Suppressor macrophage treated with lipopolysaccharide for 4 hours (primary cell): ENCODE results near the gene PTPRT.

ENCODE experiments used
- DNase-seq: peaks from one replicate; pipeline ENCODE4 v3.0.0-alpha.2; 2020

The PTPRT gene

DNA sequence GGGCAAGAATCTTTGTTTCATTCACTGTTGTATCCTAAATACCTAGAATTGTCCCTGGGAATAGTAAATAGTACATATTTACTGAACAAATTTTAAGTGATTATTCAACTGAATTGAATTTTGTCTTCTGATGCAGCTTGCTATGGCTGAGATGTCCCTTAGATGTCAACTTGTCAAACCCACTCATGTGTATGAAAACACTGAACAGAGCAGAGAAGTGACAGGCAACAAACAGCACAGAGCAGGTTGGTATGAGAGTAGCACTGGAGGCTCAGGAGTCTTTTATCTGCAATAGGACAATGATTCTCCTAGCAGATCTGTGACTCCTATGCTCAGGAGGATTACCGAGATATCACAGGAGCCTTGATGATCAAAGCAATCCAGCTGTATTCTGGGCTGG, 1031.4 kb downstream of the PTPRT start:
- DNase-seq, result no peak

DNA sequence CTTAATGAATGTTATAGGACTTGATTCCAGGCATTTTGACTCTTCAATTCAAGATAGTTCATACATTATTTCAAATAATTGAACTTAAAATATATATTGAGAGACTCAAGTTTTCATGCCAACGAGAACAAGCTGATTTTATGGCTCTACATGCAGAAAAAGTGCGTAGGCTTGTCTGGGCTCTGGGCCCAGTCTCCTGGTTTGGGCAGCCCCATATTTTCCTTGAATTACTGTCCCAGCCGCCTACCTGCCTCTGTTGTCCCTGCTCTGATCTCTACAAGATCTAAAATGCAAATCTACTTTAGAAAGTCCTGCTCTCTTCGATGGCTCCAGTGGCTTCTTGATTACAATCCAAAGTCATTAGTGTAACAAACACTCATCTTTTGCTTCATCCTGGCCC, 1034.1 kb downstream of the PTPRT start:
- DNase-seq, result no peak

DNA sequence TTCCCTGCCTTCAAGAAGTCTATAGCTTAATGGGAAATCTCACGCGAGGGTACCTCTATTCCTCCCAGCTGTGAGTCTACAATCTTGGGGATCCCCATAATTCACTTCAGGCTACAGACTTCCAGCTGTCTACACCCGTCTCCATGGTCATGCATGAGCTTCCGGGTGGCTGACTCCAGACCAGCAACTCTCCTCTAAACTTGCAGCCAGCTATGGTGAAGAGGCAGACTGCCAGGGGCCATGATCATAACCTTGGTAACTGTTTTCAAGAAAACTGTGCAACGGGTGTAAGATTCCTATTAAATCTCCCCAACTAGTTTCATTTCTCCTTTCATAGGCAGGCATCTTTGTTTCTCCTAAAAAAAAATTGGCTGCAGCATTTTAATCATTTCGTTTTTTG, 1037.1 kb downstream of the PTPRT start:
- DNase-seq, result no peak

DNA sequence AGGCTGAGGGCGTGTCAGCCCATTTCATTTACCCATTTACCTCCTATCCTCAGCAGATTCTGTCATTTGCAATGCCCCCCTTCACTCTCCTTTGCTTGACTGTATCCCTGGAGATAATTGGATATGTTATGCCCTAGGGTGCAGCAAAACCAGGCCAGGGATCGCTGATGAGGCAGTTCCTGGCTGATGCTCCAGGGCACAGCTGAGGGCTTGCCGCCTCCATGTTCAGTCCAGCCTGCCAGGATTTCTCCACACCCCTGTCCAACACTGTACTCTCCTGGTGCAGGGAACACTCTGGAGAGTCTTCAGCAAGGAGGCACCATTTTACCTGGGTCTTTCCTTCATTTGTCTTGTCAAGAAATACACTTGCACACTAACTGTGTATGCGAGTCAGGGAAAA, 1039.5 kb downstream of the PTPRT start:
- DNase-seq, result no peak

DNA sequence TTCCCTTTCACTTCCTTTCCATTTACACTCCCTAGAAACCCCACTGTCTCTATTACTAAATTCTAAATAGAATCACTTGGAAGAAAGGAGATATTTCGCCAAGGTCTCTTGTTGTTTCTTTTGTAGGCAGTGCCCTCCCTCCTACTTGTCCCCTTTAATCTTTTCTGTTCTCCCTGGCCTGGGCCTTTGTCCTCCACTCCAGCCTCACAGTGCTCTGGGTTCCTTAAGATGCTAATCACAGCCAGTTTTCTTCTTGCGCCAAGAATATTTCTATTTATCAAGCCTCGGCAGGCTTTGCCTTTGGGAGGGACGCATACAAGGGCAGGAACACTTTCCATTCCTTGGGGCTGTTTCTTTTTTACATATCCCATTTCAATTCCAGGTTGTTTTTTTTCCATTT, 1051.0 kb downstream of the PTPRT start:
- no peak for DNase-seq

DNA sequence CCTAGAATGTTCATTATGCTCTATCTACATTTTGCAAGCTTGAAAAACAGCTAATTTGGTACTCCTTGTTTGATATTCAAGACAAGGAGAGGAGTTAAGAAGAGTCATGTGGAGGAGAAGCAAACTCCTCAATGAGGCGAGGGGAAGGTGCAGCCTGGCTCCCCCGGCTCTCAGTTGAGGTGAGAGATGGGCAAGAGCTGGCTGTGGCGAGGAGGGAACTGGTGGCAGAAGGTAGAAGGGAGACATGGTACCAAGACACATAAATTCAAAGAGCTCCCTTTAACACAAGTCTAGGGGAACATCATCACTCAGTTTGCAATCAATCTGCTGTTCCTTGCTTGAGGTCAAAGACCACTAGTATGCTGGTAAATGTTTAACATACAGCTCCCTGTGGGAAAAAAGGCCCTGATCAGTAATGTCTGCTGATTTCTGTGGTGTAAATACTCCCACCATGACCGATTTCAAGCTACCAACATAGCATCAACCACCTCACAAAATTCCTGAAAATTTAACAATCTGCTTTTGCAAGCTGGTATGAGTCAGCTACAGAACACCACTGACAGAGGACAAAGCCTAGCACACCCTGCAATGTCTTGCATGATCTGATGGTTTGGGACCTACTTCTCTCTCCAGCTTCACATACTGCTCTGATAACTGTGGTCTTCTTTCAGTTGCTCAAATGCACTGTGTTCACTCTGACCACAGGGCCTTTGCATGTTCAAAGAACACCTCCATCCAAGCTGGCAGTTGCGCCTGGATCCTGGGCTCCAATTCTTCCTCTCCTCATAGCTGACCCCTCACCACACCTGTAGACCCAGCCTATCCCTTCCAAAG, 1055.2 kb downstream of the PTPRT start:
- DNase-seq, result no peak

DNA sequence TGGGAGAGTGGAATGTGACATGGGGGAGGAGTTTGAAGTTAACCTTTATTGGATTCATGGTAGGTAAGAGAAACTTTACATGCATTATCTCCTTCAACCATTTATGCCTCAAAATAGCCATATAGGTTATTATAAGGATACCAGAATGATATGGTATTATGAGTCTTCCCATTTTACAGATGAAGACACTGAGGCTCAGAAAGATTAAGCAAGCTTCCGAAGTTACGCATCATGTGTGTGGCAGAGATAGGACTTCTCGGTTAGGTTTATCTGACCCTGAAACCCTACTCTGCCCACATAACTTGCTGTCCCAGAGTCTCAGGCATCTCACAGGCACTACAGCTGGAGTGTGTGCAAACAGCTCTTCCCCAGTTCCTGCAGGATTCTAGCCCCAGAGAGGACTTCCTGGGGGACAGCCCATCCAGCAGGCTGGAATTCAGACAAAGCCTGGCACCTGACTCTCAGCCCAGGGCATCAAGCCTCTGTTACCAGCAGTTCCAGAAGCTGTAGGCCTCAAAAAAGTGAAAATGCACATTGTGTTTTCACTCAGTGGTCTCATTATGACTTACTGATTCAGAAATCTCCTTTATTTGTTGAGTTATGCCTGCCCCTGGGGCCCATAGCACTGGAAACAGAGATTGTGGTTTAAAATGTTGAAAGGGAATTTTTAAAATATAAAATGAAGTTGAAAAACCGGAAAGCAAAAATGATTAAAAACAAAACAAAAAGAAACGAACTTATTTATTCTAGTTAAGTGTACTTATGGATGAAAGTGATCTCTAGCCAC, 1058.7 kb downstream of the PTPRT start:
- no peak for DNase-seq

DNA sequence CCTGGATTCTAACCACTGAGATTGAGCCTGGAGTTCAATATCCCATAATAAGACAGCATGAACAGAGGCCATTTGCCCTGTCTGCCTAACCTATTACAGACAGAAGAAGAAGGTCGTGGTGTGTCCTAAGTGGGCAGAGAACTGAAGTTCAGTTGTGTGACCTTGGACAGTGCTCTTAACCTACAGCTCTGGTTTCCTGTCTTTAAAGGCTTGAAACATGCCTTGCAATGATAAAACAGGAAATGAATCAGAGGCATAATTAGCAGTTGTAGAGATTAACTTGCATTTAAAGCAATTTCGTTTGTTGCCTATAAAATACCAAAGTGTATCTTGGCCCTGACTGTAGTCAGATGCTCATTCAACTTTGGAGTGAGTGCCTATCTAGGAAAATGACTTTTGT, 1064.3 kb downstream of the PTPRT start:
- no peak for DNase-seq

DNA sequence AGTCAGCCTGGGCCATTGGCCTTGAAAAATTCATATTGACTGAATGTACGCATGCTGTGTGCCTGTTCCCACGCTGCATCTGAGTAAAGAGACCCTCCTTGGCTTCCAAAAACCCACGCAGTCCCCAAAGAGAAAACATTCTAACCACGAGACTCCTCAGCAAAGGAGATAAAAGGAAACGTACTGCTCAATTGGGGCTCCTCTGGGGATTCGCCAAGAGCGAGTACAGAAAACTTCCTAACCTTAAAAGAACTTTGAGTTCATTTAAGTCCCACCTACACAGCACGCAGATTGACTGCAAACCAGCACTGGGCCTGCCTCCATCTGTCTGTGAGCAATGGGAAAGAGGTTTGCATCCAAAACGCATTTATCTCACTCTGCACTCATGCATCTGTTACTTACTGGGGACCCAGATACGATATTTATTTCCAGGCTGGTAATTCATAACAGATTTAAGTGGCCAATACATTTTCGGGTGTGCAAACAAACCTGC, 1065.7 kb downstream of the PTPRT start:
- DNase-seq, result no peak

DNA sequence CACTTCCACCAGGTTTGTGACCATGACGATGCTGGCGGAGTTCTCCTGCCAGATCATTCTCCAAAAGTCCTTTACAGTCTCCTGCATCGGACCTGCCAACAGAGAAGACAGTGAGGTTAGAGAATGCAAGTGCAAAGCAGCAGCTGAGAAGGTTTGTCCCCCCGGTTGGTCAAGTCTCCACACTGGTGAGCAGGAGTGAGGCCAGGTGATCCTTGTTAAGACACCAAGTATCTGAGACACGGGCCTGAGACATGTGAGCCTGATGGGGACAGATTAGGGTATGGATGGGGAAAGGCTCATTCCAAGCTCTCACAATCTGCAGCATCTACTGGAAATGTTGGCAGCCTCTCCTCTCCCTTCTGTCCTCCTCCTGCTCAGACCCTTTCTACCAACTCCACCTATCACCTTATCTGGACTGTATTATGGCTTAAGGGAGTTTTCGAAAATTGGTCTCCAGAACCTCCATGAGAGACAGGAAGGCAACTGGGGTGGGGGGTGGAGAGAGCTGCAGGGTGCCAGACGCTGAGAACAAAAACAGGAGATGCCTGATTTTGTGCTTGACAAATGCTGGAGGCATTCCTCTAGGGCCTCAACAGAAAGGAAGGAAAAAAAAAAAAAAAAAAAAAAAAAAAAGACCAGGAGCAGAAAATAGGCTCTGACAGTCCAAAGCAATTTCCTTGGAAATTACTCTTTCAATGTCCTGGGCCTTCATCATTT, 1071.1 kb downstream of the PTPRT start:
- DNase-seq, result no peak

DNA sequence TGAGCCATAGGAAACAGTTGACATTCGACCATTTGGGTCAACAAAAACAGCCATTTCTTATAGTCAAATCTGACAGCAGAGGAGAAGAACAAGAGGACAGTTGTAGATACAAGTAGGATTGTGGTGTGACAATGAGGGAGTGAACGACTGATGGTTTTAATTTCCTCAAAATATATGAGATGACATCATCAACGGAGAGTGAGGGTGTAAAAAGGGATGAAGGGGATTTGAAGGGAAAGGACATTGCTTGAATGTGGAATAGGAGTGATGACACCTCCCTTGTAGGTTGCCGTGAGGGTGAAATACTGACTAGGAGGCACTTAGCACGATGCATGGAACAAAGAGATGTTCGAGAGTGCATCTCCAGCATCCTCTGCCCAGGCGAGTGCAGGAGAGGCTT, 1071.7 kb downstream of the PTPRT start:
- no peak for DNase-seq

DNA sequence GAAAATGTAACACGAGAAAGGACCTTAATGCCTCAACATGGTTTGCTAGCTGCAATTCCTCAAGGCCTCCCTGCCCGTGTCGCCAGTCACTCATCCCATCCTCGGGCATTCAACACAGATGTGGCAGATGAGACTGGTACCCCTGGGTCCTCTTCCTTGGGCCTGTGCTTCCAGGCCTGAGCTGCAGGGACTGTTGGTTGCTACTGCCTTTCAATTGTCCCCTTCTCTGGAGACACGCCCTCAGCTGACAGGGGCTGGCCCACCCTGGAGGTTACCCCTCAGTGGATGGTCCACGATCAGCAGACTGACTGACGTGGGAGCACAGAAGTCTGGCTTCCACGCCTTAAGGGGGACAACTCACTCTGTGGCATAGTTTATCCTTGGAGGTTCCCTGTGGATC, 1076.5 kb downstream of the PTPRT start:
- DNase-seq, result no peak

DNA sequence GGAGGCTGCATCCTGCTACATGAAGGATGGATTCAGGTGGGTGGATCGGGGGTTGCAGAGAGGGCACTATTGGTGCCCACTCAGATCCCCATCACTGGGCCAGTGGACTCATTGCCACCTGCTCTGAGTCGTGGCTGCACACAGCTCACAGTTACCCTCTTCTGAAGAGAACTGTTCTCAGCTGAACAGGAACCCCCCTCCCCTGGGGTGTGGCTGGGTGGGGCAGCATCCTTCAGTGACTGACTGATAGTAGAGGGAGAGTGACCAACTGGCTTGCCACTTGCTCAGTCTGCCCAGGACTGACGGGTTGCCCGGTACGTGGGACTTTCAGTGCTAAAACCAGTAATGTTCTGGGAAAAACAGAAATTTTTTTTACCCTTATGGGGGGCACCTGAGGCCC, 1077.5 kb downstream of the PTPRT start:
- no peak for DNase-seq

DNA sequence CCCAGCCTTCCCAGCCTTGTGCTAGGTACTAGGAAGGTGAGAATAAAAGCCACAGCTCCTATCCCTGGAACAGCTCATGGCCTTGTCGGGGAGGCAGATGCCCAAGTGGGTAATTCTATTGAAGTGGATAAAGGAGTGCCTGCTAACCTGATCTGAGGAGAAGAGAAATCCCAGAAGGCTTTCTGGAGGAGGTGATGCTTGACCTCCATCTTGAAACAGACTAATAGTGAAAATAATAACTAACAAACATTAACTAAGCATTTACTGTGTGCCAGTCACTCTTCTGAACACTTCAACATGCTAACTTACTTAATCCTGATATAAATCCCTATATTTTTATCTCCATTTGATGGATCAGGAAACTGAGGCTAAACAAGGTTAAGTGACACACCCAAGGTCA, 1078.4 kb downstream of the PTPRT start:
- DNase-seq, result no peak

DNA sequence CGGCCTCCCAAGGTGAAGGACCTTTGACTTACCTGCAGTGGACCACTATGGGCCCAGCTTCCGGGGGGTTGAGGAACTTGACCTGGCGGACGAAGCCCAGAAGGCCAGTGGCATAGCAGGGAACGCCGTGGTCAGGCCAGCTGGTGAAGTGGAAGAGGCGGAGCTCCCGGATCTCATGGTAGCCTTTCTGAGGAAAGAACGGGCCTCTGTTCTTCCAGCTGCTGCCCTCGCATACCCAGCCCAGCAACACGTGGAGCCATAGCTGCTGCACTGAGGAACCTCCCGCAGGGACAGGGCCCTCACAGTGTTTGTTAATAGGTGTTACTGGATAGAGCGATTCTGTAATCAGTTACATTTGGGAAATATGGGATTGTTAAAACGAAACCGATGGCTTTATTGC, 1079.4 kb downstream of the PTPRT start:
- no peak for DNase-seq

DNA sequence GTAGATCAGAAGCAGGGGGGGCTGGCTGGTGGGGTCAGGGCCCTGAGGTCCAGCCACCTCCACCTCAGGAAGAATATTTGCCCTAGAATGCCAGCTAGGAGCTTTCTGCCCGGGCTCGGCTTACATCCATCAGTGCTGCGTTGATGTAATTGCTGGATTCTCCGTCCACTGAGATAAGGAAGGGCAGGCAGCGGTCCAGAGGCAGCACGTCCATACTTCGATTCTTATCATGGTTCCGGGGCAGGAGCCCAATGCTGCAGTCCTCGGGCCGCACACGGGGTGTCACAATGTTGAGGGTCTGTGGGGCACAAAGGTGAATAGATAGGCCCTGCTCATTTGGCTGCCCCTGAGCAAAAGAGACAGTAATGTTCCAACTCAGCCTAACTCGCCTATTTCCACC, 1087.7 kb downstream of the PTPRT start:
- DNase-seq, result no peak

DNA sequence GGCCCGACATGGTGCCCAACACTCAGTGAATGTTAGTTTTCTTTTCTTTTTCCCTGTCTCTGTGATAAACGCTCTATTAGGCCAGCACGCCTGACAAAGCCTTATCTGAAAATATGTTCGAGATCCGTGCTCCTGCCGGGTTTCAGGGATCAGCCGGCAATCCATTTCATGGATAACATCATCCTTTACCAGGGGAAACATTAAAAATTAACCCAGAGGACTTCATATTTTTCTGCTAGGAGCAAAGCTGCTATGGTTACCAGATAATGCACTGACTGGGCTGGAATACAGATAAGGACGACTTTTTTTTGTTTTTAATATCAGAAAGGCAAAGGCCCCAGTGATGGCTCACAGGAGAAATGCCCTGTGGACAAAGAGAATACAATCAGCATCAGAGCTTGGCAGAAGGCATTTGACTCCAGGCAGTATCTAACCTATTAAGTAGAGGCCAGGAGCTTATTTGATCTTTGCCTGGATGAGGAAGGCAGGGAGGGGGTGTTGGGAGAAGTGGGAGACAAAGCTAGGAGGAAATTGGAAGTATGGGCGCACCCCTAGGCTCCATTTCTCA, 1089.5 kb downstream of the PTPRT start:
- no peak for DNase-seq

DNA sequence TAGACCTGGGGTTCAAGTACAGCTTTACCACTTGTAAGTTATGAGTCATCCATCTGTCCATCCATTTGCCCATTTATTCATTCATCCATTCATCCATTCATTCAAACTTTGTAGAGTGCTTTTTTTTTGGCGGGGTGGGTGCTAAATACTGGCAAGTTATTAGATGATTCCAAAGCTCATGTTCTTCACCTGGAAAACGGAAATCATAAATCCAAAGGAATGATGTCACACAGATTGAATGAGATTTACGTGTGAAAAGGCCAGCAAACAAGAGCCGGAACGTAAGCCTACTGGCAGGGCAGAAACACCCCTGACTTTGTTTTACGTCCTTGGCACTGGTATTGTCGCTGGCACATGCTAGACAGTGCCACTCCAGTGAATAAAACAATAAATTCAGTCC, 1090.6 kb downstream of the PTPRT start:
- DNase-seq, result no peak

DNA sequence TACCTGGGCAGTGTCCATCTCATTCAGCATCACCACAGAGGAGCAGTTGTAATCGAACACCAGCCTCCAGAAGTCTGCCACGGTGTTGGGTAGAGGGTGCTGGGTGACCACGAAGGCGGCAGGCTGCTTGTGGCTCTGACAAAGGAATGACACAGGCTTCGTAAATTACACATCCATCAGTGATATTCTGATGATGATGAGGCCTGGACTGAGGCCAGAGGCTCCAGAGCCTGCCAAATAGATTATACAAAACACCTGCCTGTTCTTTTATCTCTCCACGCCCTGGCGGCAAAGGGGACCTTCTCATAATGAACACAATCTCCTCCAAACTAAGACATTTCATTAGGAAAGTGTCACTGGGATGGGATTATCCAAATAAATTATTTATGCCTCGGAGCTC, 1091.3 kb downstream of the PTPRT start:
- DNase-seq, result no peak

DNA sequence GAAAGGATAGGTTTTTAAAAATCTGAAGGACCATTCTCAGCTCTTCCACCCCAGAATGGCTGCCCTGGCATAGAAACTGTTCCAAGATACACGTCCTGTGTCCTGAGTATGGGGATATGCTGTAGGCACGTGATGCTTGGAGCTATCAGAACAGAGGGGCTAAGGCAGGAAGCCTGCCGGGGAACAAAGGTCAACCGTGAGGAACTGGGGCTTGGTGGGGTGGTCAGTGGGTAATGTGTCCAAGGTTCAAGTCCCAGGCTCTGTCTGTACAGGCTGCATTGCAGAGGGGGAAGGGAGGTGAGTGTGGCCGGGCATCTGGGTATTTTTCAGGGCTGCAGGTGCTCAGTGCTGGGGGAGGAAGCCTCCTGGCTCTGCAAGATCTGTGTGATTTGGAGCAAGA, 1092.0 kb downstream of the PTPRT start:
- DNase-seq, result no peak

DNA sequence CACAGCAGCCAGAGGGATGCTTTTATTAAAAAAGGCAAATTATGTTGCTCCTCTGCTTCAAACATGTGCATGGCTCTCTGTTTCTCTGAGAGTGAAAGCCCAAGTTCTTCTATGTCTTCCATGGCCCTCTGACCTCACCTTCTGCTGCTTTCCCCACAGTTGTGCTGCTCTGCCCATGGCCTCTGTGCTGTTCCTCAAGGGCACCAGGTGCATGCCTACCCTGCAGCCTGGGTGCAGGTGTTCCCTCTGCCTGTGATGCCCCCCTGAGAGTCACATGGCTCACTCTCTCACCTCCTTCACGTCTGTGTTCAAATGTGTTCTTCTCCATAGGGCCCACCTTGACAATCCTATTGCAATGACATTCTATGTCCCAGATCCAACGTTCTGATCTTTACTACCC, 1094.5 kb downstream of the PTPRT start:
- no peak for DNase-seq

DNA sequence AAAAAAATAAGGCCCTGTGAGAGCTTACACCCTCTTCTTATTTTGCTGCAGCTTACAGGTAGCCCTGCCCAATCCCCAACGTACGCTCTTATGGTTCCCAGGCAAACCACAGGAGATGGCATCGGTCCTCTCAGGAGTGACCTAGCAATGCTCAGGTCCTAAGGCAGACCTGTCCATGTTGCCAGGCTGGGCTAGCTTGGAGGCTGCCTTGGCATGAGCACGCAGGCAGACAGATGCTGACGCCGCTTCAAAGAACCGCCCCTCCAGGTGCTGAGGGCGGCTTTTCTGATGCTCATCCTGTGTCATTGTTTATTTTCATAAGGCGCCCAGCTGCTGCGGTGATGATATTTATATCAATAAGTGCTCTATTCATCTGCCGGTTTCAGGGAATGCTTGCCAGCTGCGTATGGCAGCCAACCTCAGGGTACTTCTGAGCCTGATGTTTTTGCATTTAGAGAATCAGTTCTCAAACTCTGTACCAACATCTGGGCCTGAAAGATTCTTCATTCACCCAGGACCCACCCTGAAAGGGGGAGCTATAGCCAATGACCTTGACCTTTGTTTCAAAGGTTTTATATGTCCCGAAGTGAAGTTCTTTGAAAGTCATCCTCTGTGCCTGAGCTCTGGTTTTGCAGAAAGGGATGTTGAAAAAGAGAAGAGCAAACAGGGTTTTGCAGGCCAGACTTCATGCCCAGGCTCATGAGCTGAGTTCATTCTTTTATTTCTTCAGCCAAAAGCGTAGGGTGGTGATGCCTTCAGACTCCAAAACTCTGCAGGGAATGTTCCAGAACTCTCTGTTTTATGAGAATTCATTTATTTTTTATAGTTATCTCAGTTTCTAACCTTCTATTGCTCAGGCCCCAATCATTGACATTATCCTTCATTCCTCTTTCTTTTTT, 1095.9 kb downstream of the PTPRT start:
- no peak for DNase-seq
